Activated CD8-positive, alpha-beta memory T cell treated with anti-CD3 and anti-CD28 coated beads, Interleukin-2, amount 50 U/mL, for 4 hours (primary cell): ENCODE results near the gene RNF31.

ENCODE experiments used
- DNase-seq: peaks from one replicate; pipeline ENCODE4 v3.0.0-alpha.2; 2020

Gene RNF31

GRCh38 chr14:24160850-24161804 is 13.8 kb downstream of the RNF31 start, which contains the start of gene IRF9:
Gene IRF9 (plus strand): TSS chr14:24161265. CDS start chr14:24162145, 880 bp downstream.
- DNase-seq: peak; percentile 98

- no peak for DNase-seq
These were observed 14.8 kb downstream of the RNF31 start for GRCh38 chr14:24162093-24162492.

DNA sequence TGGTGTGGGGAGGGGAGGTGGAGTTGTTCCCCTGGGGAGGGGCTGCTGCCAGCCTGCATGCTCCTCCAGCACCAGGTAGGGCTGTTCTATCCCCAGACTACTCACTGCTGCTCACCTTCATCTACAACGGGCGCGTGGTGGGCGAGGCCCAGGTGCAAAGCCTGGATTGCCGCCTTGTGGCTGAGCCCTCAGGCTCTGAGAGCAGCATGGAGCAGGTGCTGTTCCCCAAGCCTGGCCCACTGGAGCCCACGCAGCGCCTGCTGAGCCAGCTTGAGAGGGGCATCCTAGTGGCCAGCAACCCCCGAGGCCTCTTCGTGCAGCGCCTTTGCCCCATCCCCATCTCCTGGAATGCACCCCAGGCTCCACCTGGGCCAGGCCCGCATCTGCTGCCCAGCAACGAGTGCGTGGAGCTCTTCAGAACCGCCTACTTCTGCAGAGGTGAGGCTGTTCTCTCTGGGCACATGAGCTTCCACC is 17.3 kb downstream of the RNF31 start:
- no peak for DNase-seq

DNA sequence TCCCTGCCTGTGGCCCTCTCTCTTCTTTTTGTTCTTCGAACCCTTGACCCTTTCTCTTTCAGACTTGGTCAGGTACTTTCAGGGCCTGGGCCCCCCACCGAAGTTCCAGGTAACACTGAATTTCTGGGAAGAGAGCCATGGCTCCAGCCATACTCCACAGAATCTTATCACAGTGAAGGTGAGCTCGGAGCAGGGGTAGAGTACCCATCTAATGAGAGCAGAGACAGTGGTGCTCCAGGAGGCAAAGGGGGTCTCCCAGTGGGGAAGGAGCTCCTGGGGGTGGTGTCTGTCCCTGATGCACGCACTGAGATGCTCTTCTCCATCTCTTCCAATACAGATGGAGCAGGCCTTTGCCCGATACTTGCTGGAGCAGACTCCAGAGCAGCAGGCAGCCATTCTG is 18.5 kb downstream of the RNF31 start:
- DNase-seq: no peak

DNA sequence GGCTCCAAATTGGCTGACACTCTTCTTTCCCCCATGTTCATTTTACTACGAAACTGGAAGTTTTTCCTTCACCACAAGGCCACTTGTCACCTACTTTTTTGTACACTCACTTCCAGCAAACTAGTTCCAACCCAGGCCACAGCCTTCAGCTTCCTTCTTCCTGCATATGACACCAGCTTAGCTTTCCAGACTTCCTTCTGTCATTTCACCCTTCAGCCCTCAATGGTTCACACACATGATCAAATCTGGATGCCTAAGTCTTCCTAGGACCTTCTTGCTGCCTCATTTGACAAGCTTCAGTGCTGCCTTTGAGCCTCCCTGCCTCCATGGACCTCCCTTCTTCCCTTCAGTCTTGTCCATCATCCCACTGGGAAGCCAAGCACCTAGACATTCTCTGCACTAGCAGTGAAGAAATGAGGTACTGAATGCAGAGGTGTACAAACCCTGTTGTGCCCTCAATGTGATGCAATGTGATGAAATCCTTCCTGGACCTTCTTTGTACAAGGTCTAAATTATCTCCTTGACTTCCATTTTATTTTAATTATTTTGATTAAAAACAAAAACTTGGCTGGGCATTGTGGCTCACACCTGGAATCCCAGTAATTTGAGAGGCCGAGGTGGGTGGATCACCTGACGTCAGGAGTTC is 20.3 kb downstream of the RNF31 start:
- no peak for DNase-seq

- peak; percentile 61 for DNase-seq
These were observed 24.3 kb downstream of the RNF31 start, which contains the start of gene REC8 for GRCh38 chr14:24171422-24172260. Gene REC8 (plus strand): TSS chr14:24172080. CDS start chr14:24172553, 473 bp downstream.

- DNase-seq: no peak
These were observed 25.1 kb downstream of the RNF31 start for GRCh38 chr14:24172261-24172860.

DNA sequence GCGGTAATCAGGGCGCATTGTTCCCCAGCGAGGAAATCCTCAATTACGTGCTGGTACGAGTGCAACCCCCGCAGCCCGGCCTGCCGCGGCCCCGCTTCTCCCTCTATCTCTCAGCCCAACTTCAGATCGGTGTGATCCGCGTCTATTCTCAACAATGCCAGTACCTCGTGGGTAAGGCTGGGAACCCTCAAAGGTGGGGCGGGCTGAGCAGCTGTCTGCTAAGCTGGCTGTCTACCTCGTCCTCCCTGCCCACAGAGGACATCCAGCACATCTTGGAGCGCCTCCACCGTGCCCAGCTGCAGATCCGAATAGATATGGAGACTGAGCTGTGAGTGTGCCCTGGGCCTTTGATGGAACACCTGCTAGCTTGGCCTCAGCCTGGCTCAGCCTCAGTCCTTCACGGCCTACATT is 25.6 kb downstream of the RNF31 start:
- DNase-seq: no peak

- DNase-seq: no peak
These were observed 29.3 kb downstream of the RNF31 start for GRCh38 chr14:24176599-24176998.

DNA sequence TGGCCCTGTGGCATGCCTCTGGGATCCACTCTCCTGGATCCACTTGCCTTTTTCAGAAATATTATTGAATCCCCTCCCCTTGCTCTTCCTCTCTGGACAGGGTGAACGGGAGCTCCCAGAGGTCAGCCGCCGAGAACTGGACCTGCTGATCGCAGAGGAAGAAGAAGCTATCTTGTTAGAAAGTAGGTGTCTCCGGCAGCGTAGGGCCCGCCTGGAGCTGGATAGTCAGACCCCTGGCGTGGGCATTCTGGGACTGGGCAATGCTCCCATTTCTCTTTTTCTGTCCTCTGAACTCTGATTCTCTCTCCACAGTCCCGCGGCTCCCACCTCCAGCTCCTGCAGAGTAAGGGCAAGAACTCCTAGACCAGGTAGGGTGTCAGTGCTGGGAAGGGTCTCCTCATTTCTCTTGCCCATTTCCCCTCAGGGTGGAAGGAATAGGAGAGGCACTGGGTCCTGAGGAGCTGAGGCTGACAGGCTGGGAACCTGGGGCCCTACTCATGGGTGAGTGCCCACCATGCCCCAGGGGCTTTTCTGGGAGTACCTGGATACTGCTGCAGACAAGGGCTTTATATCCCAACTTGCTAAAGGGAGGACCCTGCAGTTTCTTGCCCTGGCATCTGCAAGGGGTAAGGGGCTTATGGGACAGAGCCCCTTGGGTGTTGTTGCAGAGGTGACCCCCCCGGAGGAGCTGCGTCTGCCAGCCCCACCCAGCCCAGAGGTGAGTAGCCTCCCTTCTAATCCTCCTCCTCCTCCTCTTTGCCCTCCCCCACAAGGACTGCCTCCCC is 29.9 kb downstream of the RNF31 start:
- no peak for DNase-seq

GRCh38 chr14:24177891-24178290 is 30.6 kb downstream of the RNF31 start:
- DNase-seq: no peak

DNA sequence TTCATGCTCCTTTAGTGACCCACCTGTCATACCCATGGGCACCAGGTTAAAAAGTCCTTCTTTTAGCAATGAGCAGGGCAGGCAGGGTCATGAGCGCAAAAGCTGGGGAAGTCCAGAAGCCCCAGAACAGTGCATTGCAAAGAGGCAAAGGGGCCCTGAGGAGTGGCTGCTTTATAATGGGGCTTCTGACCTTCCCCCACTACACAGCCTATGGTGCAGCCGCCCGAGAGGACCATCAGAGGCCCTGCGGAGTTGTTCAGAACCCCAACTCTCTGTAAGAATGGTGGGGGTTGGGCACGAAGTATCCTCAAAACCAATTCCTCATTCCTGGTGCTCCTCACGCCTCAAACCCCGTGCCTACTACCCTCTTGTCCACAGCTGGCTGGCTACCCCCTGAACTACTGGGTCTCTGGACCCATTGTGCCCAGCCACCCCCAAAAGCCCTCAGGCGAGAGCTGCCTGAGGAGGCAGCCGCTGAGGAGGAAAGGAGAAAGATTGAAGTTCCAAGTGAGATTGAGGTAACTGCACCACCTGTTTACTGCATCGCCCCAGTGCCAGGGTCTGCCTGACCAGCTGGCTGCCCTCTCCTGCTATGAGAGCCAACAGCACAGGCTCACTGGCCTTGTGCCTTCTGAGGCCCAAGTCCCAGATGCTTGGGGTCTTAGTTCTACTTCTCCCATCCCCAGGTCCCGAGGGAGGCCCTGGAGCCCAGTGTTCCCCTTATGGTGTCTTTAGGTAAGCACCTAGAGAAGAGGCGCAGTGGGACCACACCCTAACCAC is 31.3 kb downstream of the RNF31 start:
- DNase-seq: no peak

- no peak for DNase-seq
These were observed 32.1 kb downstream of the RNF31 start for GRCh38 chr14:24179294-24179960.

GRCh38 chr14:24179961-24180796 is 32.9 kb downstream of the RNF31 start:
- no peak for DNase-seq

GRCh38 chr14:24181371-24182077 is 34.2 kb downstream of the RNF31 start:
- no peak for DNase-seq

DNA sequence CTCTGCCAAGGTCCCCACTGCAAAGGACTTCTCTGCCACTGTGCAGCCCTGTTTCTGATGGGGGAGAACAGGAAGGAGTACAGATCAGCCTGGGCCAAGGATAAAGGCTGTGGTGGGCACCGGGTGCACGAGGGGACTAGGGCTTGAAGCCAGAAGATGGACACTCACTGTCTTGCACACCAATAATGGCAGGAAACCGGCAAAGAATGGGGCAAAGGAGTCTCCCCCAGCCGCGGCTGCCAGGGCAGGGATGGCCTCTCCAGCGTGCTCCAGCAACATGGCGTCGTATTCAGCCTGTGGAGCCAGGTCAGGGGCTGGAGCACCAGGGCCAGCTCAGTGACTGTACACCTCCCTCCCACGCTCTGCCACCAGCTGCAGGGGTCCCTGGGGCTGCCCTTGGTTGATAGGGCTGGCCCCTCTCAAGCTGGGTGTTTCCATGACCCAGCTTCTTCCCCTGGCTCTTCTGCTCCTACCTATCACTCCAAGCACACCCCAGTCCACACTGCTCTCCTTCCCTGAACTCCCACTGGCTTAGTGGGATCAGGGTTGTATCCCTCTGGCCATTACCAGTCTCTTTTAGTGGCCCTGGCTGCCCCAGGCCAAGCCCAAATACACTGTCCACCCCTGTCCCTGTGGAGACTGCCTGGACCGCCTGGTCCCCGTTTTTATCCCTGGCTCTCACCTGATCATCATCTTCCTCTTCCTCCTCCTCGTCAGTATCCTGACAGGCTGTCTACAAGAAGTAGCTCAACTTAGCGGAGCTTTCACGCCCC is 35.0 kb downstream of the RNF31 start:
- no peak for DNase-seq

GRCh38 chr14:24183014-24183481 is 35.8 kb downstream of the RNF31 start:
- DNase-seq: no peak
